ENCODE measurements around the gene CCNG2.
"Not testable (repeated sequence)": the region's sequence is repeated elsewhere in the genome, so short reads cannot be mapped to it uniquely, and the experiment has no call there.

Gene CCNG2, protein sequence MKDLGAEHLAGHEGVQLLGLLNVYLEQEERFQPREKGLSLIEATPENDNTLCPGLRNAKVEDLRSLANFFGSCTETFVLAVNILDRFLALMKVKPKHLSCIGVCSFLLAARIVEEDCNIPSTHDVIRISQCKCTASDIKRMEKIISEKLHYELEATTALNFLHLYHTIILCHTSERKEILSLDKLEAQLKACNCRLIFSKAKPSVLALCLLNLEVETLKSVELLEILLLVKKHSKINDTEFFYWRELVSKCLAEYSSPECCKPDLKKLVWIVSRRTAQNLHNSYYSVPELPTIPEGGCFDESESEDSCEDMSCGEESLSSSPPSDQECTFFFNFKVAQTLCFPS

GRCh38 chr4:77156912-77157858, at the start of gene CCNG2:
Gene CCNG2, plus strand, starts transcription at chr4:77157207. Its CDS starts 1,326 bp downstream, at chr4:77158533.
- DNase-seq = peak; percentile 39

GRCh38 chr4:77110730-77111129, 46.3 kb upstream of the CCNG2 start:
- no peak for DNase-seq

DNA sequence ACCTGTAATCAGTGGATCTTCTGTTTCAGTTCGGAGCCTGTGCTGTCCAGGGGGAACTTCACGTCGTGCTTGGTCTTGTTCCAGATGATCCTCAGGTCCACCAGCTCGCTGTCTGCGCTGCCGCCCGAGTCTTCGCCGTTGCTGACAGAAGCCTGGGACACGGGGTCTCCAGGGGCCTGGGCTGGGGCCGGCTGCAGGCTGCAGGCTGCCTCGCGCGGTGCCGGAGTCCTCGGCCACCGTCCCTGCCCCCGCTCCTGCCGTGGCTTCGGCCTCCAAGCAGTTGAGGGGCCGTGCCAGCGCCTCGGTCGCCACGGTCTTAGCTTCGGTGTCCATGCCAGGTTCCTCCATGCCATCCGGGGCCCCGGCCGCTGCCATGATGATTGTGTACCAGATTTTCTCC, 43.9 kb upstream of the CCNG2 start:
- DNase-seq = no peak

DNA sequence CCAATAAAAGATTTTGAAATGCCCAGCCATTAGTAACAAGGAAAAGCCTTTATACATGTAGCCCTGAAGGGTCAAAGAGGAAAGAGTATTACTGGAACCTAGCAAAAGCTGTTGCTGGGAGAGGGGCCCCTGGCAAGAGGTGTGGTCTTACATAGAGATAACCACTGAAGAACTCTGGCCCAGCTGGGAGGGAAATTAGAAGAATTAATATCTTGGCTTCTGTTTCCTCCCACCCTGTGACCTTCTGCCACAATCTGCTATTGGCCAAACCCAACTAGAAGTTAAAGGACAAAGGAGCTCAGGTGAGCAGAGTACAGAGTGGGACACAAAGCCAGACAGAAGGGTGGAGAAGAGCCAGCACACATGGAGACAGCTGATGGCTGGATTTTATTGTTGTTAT, 39.3 kb upstream of the CCNG2 start:
- no peak for DNase-seq

- no peak for DNase-seq
Measured at GRCh38 chr4:77120886-77121508, 36.0 kb upstream of the CCNG2 start.

DNA sequence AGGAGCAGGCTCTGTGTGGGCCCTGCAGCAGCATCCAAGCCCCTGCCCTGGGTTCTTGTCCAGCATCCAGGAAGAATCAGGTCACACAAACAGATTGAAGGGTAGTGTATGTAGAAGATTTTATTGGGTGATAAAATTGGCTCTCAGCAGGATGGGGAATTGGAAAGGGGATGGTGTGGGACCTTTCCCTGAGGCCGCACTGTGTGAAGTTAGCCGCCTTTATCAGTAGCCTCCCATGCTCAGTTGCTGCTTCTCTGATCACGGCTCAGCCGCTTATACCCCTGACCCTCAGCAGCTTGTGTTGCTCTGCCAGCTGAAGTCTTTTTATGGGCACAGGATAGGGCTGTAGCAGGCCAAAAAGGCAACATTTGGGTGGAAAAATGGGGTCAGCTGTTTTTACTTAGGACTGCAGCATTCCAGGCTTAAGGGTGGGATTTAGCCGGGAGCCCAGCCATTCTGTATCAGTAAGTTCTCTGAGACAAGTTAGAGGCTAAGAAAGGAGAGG, 35.2 kb upstream of the CCNG2 start:
- no peak for DNase-seq

DNA sequence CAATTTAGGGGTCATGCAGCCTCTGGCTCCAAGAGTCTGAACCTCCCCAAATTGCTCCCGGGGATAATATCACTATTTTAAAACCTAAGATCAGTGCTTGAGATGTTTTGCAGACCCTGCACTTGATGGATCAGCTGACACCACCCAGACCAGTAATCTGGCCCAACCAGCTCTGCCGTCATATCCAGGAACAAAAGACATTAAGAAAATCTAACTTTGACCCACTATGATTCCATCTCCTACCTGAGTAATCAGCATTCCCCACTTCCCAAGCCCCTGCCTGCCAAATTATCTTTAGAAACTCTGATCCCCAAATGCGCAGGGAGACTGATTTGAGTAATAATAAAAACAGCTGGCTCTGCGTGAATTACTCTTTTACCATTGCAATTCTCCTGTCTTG, 34.4 kb upstream of the CCNG2 start:
- no peak for DNase-seq

DNA sequence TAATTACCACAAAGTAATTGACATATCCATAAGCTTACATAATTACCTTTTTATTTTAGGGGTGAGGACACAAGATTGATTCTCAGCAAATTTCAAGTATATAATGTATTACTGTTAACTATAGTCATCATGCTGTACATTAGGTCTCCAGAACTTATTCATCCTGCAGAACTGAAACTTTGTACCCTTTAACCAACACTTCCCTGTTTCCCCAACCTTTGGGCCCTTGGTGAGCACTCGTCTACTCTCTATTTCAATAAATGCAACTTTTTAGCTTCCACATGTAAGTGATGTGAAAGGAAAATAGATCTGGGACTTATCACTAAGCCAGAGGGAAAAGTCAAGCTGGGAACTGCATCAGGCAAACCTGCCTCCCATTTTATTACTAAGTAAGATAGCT, 33.6 kb upstream of the CCNG2 start:
- no peak for DNase-seq

DNA sequence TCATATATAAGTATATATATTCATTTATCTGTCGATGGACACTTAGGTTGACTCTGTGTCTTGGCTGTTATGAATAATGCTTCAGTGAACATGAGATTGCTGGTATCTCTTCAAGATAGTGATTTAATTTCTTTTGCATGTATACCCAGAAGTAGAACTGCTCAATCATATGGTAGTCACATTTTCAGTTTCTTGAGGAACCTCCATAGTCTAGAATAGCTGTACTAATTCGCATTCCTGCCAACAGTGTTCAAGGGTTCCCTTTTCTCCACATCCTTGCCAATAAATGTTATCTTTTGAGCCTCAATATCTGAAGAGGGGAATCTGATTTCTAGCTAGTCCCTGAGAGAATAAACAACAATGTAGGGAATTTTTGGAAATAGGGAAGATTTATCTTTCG, 32.4 kb upstream of the CCNG2 start:
- DNase-seq = no peak

- DNase-seq = no peak
Measured at GRCh38 chr4:77125961-77126360, 31.0 kb upstream of the CCNG2 start.

- no peak for DNase-seq
Measured at GRCh38 chr4:77126809-77127208, 30.2 kb upstream of the CCNG2 start.

DNA sequence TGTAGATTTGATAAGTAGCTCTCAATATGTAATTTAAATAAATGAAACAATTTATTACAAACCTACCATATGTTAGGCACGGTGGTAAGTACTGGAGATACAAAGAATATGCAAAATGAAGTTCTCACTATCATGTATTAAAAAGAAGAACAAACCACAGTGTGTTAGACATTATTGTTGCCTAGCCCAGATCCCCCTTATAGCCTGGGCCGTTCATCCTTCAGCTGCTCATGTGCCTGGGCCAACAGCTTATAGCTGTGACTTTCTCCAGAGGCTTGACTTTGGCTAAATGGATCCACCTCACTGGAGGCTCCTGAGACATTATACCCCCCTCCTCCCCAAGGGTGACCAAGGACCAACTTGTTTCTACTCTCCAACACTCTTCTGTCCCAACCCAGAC, 29.8 kb upstream of the CCNG2 start:
- DNase-seq = no peak

DNA sequence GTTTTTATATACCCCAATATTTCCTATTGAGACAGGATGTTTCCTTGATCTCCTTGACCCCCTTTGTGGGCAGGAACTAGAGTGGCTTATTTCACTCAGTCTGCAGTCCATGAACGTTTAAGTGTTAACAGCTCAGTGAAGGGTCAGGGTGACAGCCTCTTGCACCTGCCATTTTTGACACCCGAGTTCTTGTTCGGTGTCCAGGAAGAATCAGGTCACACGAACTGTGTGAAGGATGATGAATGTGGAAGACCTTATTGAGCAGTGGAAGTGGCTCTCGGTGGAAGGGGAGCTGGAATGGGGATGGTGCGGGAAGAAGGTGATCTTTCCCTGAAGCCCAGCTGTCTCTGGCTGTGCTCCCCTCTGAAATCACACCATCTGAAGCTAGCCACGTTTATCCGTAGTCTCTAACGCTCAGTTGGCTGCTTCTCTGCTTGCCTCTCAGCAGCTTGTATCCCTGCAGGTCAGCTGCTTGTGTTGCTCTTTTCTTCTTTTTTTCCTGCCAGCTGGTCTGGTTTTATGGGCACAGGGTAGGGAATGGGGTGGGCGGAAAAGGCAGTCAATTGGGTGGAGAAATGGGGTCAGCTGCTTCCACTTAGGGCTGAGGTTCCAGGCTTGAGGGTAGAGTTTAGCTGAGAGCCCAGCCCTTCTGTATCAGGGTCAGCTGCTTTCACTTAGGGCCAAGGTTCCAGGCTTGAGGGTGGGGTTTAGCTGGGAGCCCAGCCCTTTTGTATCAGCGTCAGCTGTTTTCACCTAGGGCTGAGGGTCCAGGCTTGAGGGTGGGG, 29.0 kb upstream of the CCNG2 start:
- no peak for DNase-seq

- no peak for DNase-seq
Measured at GRCh38 chr4:77132652-77133312, 24.2 kb upstream of the CCNG2 start.

DNA sequence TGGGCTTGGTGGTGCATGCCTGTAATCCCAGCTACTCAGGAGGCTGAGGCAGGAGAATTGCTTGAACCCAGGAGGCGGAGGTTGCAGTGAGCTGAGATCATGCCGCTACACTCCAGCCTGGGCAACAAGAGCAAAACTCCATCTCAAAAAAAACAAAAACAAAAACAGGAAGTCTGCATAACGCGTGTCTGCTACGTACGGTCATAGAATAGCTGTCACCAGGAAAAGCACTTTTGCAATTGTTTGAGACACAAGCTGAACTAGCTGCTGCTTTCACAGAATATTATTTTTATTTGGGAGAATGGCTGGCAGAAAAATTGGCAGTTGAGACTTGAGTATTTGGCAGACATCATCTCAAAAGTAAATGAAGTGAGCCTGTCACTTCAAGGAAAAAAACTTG, 19.6 kb upstream of the CCNG2 start:
- not testable (repeated sequence) for DNase-seq

GRCh38 chr4:77141964-77142645, 14.9 kb upstream of the CCNG2 start:
- DNase-seq = no peak

DNA sequence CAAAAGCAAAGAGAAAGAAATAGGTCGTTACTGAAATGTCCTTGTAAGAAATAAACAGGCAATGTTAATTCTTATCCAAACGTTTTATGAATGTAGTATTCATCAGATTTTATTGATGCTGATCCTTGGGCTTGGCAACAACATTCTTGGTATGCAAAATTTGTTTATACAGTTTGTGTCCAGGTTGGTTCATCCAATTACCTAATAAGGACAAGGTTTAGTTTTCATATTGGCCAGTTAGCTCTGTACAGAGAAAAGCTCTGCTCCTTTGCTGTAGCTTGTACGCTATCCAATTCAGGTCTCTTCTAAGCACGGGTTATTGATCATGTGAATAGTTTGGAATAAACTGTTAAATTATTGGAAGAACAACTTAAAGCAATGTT, 14.4 kb upstream of the CCNG2 start:
- DNase-seq = no peak

- no peak for DNase-seq
Measured at GRCh38 chr4:77143091-77143490, 13.9 kb upstream of the CCNG2 start.

DNA sequence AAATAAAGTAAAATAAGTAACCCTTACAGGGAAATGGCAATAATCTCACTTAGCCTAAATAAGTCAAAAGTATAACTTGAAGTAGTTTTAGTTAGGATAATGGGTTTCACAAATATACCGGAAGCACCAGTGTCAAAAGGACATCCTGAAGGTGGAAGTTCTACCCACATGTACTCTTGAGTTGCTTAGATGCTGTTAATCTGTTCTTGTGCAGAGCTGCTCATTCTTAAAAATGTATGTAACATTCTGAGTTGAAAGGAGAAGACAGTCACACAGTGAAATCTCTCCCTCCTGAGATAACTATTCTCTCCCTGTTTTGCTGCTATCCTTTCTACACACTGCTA, 11.2 kb upstream of the CCNG2 start:
- DNase-seq = no peak

DNA sequence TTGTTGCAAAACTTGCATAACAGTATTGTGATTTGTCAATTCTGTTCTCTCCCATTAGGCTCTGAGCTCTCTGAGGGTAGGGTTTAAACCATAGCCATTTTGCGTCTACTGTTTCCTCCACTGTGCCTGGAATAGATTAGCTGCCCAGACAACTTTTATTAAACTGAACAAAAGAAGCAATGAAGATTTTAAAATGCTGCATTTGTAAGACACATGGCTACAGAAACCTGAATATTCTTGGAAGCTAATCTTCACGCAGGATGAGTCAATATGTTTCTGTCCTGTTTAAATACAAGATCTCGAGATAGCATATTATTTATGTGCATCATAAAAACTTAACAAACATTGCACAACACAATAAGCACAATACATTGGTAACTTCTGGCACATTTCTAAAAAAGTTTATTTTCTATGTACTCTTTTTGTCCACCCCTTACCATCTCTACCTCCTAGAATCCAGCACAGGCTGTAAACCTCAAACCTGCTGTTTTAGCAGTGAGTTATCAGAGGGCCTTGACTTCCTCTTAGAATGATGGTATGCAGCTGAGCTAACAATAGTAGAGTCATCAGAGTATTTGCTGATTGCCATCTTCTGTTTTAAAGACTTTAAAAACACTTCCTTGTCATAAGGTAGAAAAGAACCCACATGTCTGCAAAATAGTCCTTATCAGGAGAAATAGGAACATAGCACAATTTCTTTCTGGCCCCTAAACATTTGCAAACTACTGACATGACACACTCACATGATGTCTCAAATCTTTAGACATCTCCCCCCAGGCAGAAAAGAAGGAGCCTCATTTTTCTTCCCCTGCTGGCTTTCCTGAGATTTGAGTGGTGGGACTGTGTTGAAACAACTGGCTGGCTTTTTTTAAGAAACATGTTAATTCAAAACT, 10.6 kb upstream of the CCNG2 start:
- DNase-seq = no peak
